Right forelimb (tissue), 1 donor: ENCODE results near the gene ATP6V1C2.
"Not testable (repeated sequence)": the region's sequence is repeated elsewhere in the genome, so short reads cannot be mapped to it uniquely, and the experiment has no call there.

Experiments used
- DNase-seq: peaks from one replicate; pipeline ENCODE4 v3.0.0-alpha.2; 2018

ATP6V1C2 gene

DNA sequence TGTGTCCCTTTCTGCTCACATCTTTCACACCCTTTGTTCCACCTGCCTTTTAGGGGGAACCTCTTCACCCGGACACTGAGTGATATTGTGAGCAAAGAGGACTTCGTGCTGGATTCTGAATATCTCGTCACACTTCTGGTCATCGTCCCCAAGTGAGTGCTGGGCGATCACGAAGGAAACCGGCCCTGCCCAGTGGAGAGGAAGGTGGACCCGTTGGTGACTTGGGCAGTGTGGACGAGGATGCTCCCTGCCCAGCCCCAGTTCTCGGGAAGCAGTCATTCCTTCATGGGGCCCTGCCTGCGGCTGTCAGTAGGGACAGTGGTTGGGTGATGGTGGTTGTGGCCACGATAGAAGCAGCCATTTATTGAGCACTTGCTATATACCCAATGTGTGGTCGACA, 50.4 kb downstream of the ATP6V1C2 start:
- DNase-seq = no peak

DNA sequence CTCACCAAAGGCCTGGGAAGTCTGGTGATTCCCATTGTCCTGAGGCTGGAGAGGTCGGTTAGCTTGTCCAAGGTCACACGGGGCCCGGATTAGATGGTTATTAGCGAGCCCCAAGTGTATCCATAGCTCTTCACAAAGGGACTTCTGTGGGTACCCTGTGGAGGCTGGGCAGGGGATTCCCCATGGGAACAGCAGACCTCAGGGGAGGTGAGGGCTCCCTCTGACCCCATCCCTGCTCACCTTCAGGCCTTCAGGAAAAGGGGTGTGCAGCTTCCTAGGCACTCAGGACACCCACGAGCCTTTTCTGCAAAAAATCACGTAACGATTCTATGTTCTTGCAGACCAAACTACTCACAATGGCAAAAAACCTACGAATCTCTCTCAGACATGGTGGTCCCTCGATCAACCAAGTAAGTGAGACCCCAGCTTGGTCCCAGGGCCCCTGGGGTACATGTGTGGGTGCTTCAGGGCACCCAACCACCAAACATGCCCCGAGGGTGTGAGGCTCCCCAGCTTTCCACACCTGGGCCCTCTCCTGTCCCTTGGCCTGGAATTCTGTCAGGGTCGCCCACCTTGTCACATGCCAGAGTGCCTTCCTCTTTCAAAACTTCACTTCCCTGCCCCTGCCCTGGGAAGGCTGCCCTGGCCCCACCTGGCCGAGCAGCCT, 50.9 kb downstream of the ATP6V1C2 start:
- DNase-seq = no peak

DNA sequence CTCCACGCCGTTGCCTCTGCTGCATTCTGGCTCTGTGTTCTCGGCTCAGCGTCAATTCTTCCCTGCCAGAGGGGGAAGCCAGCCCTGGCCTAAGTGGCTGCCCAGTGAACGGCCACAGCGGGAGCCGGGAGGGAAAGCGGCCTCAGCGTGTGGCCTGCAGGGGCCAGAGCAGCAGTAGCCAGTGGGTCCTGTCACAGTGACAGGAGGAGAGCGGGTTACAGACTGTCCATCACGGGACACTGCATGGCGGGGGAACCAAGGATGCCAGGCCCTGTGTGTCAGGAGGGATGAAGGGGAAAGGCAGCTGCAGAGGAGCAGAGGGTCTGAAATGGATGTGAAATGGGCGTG, 51.4 kb downstream of the ATP6V1C2 start:
- DNase-seq = no peak

DNA sequence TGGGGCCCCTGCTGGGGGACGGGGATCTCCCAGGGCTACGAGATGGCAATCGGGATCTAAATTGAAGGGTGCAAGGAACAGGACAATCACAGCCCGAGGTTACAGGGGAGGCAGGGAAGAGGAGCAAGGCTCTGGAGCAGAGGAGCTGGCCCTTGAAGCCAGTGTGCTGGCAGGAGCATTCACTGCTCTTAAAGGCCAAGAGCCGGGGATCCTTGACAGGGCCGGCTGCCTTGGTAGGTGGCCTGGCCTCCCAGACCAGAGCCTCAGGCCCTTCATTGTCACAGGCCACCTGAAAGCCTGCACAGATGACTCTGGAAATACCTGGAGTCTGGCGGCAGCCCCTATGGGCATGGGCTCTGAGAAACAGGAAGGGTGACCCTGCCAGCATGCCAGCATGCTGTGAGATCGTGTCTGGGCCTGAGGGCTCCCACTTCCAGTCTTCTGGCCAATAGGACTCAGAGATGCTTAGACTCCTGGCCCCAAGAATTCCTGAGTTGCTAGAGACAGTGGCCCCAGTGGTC, 52.5 kb downstream of the ATP6V1C2 start:
- DNase-seq = no peak

DNA sequence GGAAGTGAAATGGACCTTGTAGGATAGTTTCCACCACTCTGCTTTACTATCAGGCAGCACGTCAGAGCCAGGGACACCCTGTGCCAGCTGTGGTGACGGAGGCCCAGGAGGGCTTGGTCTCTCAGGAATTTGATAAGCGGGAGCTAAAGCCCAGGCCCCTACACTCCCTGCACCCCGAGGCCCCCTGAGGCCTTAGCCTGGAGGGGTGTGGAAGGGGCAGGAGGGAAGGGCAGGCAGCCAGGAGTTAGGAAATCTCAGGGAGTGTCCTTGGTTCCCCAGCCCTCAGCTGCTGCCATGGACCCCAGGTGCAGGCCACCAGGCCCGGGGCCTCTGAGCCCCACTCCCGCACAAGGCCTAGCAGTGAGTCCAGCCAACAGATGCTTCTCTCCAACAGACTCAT, 53.0 kb downstream of the ATP6V1C2 start:
- DNase-seq = no peak

DNA sequence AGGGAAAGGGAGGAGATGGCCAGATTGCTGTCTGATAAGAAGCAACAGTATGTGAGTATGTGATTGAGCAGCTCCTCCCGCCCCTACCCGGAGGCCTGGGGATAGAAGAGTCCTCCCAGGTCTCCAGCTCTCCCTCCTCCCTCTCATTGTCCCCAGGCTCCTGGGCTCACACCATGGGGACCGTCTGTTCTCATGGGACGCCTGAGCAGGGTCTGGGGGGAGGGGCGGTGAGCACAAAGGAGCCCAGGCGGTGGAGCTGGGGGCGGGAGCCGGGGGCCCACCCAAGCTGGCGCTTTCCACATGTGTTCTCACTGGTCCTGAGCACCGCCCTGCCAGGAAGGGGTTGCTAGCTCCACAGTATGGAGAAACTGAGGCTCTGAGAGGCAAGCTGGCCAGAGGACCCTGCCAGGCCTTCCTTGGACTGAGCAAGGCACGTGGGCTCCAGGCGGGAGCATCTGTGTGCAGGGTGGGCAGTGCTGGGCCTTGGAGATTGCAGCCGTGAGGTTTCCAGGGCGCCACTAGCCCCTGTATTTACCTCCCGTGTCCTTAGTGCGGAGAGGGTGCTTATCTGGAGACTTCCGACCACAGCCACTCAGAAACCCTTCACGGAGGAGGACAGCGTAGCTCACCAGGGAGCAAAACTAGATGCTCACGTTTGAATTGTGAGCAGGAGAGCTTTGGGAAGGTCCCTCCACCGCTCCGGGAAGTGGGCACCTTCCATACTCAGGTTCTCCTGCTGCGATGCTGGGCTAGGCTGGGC, 53.8 kb downstream of the ATP6V1C2 start:
- no peak for DNase-seq

DNA sequence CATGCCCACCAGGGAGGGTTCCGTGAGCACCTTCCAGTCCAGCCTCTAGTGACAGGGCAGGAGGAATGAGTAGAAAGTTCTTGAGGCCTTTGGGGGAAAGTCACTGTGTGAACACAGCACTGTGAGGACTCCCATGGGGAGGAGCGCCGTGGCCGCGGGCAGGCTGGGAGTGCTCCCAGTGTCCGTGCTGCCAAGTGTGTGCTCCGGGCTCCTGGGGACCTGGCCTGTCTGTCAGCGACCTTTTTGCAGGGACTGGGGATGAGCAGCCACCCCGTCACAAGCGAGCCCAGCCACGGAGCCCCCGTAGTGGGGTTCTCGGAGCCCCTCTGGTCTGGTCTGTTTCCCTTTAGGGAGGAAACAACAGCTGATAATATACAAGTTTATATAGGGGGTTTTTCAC, 54.4 kb downstream of the ATP6V1C2 start:
- no peak for DNase-seq

DNA sequence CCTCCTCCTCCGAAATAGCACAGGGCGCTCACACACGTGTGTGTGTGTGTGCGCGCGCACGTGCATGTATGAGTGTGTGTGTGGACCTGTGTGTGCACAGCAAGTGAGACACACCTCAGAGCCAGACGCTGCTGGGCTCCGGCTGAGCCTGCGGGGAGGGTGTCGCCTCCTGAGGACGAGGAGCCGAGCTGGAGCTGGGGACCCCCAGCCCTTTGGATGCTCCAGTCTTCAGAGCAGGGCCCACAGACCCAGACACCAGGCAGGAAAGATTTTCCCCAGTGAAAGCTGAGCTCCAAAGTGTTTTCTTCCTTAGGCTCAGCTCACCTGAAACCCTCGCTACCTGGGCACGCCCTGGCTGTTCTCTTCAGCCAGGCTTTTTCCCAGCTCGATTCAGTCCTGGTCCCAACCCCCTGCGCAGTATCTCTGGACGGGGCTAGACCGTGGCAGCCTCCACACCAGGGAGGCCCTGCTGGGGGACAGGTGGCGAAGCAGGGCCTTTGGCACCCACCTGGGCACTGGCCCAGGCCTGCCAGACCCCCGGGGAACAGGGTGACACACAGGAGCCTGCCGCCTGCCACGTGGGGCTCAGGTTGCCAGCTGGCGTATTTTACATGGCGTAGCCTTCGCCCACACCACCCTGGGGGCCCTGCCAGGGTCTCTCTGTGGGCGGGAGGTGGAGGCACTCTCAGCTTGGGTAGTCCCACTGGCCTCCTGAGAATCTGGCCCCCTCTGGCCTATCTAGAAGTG, 55.0 kb downstream of the ATP6V1C2 start:
- no peak for DNase-seq

DNA sequence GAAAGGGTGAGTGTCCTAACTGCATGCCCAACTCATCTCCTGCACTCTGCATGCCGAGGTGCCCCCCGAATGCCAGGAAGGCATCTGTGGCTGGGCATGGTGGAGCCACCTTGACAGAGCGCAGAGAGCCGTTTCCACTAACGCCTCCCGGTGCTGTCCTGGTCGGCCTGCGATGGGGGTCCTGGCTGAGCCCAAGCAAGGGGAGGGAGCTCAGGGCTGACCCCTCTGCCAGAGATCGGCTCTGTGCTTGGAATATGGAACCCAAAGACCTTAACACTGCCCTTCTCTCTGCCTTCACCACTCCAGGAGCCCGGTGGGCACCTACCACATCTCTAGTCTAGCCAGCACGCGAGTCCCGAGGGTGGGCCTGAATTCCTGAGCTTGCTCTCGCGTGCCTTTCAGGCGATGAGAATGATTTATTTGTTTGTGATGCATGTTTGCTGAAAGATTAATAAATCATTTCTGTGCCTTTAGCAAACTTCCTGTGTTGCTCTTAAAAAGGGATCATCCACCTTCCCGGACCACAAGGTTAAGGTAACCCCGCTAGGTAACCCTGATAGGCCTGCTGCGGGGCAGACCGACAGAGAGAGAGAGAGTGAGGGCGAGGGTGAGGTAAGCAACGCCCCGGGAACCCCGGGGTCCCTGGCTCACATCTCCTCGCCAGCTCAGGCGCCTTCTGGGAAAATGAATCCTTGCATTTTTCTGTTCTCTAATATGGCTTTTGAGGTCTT, 55.8 kb downstream of the ATP6V1C2 start:
- DNase-seq = no peak

DNA sequence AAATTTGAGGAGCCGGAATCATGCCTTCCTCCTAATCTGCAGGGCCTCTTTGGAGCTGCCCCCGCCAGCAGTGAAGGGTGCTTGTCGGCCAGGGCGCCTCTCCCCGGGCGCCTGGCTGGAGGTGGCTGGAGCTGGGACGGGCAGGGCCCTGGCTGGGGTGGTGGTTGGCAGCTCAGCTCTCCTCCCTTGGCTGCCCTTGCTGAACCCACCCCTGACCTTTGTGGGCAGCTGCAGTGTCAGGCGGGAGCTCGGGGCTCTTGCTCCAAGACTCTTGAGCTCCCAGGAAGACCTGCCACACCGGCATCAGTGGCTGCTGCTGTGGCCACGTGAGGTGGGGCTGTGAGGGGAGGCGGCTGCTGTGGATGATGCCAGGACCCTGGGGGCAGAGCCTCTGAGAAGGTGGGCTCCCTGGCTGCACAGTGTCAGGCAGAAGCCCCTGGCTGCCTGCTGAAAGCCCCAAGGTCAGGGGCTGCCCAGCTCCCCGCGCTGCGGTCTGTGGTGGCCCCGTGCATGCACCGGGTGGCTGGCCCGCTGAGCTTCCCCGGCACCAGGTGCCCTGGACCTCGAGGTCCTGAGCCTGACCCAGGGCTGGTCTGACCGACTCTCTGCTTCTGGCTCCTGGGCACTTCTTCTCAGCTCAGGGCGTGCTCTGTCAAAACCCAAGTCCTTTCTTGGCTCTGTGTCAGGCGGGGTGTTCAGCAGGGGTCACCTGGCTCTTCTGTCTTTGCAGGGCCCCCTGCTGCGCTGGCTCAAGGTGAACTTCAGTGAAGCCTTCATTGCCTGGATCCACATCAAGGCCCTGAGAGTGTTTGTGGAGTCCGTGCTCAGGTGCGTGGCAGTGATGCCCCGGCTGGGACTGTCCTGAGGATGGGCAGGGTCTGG, 56.7 kb downstream of the ATP6V1C2 start:
- no peak for DNase-seq

DNA sequence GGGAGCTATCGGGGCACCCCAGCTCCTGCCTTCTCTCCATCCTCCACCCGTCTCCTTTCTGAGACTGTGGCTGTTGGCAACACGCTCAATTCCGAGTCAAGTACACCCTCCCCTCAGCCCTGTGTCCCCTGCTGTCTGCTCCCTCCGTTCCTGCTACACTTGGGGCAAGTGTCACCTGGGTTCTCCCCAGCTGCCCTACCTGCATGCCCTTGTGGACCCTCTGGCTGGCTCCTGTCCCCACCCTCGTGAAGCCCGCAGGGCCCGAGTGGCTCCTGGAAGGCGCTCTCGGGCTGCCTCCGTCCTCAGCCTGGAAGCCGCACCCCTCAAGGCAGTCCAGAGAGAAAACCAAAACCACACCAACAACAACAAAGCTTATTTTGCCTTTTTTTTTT, 57.3 kb downstream of the ATP6V1C2 start:
- no peak for DNase-seq

DNA sequence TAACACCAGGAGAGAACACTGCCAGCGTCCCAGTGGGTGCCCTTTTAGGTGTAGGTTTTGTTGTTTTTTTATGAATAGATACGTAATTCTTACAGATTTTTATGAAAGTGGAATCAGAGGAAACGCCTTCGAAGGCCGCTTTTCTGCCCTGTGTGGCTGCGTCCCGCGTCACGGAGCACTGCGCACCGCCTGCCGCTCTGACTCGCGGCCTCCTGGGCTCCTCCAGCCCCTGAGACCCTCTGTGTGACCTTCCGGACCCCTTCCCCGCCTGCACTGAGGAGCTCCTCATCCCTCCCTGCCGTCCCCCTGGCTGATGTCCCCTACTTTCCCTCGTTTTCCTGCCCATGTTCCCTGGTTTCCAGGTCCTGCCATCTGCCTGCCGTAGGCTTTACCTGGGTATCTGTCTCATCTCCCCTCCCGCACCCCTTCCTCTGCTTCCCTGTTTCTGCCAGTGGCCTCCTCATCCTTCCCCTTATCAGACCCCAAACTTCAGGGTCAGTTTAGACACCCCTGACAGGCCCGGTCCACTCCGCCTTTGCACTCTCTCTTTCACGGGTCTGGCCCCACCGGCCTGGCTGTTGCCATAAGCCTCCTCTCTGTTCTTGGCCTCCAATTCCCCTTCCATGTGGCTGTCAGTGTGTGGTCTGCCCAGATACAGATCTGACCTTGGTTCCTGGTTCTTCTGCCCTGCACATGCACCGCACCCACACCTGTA, 58.5 kb downstream of the ATP6V1C2 start:
- DNase-seq = no peak

DNA sequence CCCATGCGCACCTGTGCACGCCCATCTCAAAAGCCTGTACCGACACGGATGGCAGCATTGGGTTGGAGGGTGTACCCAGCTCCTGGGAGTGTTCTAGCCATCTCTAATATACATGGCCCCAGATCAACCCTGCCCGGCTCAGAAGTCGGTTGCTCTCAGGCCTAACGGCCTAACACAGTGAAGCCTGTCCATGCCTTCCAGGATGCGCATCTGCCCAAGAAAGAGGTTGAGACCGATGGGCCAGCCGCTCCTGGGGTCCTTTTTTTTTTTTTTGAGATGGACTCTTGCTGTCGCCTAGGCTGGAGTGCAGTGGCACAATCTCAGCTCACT, 59.0 kb downstream of the ATP6V1C2 start:
- DNase-seq = no peak

DNA sequence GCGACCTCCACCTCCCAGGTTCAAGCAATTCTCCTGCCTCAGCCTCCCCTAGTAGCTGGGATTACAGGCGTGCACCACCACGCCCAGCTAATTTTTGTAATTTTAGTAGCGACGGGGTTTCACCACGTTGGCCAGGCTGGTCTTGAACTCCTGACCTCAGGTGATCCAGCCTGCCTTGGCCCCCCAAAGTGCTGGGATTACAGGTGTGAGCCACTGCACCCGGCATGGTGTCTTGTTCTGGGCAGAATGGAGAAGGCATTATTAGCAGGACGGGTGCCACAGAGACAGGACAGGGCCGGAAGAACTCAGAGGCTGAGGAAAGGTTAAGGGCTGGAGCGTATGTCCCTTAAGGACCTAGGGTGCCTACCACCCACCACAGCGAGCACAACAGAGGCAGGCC, 59.4 kb downstream of the ATP6V1C2 start:
- DNase-seq = not testable (repeated sequence)

DNA sequence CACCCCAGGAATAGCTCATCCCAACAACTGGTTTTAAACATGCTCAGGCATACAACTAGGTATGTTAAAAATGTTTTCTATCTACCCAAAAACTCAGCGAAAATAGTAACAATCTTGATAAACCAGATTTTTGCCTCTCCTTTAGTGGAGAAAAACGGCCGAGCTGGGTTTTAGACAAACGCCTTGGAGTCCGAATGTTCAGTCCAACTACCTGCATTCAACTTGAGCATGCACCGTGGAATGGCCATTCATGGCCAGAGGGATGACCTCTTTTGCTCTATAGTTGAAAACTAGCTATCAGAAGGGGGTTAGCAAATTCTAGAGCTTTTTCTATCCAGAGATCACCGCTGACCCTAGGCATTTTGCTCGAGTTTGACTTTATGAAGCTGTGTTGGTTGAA, 60.3 kb downstream of the ATP6V1C2 start:
- no peak for DNase-seq

DNA sequence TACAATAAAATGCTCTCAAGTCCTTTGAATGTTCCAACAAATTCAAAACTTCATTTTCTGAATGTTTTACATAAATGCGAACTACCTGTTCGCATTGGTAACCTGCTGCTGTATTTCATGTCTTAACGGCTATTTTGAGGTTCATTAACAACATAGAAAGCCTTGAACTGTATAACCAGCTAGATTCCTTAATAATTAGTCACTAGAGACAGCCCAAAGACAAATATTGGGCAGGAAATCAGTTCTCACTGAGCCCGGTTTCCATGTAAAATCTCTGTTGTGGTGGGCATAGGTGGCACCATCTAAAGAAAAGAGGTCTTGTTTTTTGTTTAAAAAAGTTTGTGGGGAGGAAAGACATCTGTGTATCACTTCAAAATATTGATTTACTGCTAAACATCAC, 62.0 kb downstream of the ATP6V1C2 start:
- DNase-seq = no peak

DNA sequence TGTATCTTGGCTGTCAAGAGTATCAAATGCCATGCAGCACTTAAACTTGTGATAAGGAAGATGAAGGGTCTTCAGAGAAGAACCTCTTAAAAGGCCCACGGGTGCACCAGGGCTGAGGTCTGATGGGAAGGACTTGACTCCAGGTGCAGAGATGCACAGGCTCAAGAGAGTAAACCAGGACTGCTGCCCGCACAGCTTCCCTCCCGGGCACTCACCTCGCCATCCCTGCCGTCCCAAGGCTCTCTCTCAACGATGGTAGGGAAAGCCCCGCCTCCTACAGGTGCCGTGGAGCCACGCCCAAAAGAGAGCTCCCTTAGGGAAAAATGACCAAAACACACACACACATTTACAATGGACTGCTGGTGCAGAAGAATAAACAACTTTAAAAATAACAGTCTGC, 63.3 kb downstream of the ATP6V1C2 start:
- no peak for DNase-seq

DNA sequence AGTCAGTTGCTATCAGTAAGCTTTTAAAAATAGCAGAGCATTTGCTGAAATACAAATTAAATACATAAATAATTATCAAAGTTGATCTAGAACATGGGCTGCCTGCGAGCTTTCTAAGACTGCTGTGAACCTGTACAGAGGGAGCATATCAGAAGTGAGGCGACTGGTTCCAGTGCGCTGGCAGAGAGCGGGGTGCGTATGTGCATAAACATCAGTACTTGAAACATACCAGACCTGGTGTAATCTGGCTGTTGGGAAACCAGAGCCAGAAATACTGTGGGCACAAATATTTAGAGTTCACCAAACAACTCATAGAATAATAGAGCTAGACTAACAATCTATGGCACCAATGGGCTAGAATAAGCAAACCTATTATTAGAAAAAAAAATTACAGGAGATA, 63.8 kb downstream of the ATP6V1C2 start:
- DNase-seq = no peak

DNA sequence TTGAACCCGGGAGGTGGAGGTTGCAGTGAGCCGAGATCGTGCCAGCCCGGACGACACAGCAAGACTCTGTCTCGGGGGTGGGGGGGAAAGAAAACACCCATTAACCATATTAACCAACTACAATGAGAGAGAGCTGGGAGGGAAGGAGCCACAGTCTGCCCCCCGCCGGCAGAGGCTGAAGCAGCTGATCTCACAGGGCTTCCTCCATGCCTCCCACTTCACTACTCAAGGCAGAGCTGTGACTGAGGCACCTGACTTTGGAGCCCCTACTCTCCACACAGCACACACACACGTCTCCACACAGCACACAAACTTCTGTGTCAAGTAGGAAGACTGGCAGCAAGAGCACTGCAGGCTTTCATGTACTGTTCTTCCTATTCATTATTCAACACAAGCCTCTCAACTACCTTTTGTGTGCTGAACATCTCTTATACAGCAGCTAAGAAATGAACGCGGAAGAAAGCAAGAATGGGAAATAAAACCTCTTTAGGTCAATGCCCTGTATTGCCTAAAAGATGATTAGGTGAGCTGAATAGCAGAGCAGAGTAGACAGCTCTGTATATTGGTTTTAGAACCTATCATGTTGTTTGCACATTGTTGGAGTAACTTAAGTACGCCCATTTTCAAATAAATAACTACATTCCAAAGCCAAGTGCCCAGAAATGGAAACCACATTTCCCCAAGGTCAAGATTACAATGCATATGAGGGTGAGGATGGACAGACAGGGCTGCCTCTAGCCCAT, 65.0 kb downstream of the ATP6V1C2 start:
- DNase-seq = no peak

DNA sequence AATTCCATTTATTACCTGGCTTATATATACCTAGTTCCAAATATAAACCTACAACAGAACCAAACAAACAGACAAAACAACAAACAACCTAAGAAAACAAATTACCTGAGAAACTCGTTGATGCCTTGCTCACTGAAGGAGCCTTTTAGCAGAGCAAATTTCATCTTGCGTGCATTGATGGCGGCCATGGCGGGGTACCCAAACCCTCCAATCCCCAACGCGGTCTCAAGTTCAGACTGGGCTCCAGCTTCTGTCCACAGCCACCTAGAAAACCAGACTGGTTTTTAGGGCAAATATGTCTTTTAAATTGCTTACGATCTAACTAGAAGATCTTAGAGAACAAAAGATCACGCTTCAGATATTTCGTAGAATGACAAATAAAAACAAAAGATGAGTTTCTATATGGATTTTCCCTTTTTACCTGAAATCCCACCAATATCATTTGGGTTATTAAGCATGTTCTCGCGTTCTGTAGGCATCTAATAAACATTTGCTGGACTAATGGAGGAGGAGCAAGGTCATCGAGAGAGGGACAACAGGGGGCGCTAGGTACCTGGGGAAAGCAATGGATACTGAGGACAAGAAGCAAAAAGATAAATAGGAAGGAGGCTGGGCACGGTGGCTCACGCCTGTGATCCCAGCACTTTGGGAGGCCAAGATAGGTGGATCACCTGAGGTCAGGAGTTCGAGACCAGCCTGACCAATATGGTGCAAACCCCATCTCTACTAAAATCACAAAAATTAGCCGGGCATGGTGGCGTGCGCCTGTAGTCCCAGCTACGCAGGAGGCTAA, 65.9 kb downstream of the ATP6V1C2 start:
- no peak for DNase-seq
